ENCODE data around the gene NLRP7. TPM values are rescaled to one million over a fixed set of nuclear protein-coding genes. Genes with fewer than 3 reads are reported as not detected.

NLRP7 gene
- total and polyA plus RNA-seq, 2 donors (not counting 1 experiment from before 2014, with no cell fraction given) = 0.07 to 0.13 TPM

GRCh38 chr19:54938906-54939305 lies 8.4 kb downstream of the NLRP7 start:
- ATAC-seq (ENCODE audit: low read depth) (no peak), DNase-seq (no peak)
- Histone ChIP-seq H3K27ac (ENCODE audit: low read length in 2 of 2) (no peak overlapping the region), H3K4me1 (ENCODE audit: control insufficient read depth in 2 of 2, insufficient read depth in 2 of 2, low read length in 2 of 2) (peaks cover 5 to 17% of the 10 kb centered on the region in 2 donors), H3K9ac (ENCODE audit: low read length) (no peak overlapping the region), H3K4me2 (replicated peaks; ENCODE audit: low read depth, low read length, poor library complexity, severe bottlenecking) (no peak overlapping the region), H3K36me3 (replicated peaks in 1 of 2; ENCODE audit: control extremely low read depth in 1 of 2, control insufficient read depth in 1 of 2, extremely low read depth in 1 of 2, insufficient read depth in 2 of 2, low read length in 1 of 2) (no peaks in the 10 kb centered on the region), H2AFZ (ENCODE audit: insufficient read depth, low read depth, low read length, poor library complexity, severe bottlenecking) (no peak overlapping the region), H3K4me3 (ENCODE audit: control extremely low read depth in 1 of 5, extremely low read depth in 1 of 5, insufficient read depth in 1 of 5, low read depth in 2 of 5, low read length in 4 of 5) (no peak overlapping the region), H4K20me1 (ENCODE audit: control insufficient read depth, insufficient read depth, low read length, poor library complexity, severe bottlenecking) (no peaks in the 10 kb centered on the region), H3K79me2 (ENCODE audit: control insufficient read depth, insufficient read depth, low read length) (no peaks in the 10 kb centered on the region), H3K27me3 (replicated peaks in 1 of 4; ENCODE audit: control extremely low read depth in 1 of 4, control insufficient read depth in 3 of 4, insufficient read depth in 4 of 4, low read length in 3 of 4) (peaks cover 0 to 15% (median 0%) of the 10 kb centered on the region in 4 experiments), H3K9me3 (ENCODE audit: control extremely low read depth in 1 of 3, control insufficient read depth in 2 of 3, insufficient read depth in 1 of 3, low read length in 2 of 3) (peaks cover 0 to 7% (median 0%) of the 10 kb centered on the region in 3 donors)
- intact Hi-C loops (cut with micrococcal nuclease) = loop anchor here (1.0 kb wide), 1 partner anchor 20 kb away; no protein-coding TSS in a partner anchor
- ChIA-PET CTCF (no interaction called here), POLR2A (no interaction called here)
- H3K4me1 Mint-ChIP-seq = peaks cover 8% of the 10 kb centered on the region
- no peaks in the 10 kb centered on the region for H3K9me3 Mint-ChIP-seq (ENCODE audit: insufficient read depth)
- no peak for TF ChIP-seq CTCF (IDR thresholded peaks at IDR 0.05)
- no peak for TF ChIP-seq EZH2 (IDR thresholded peaks at IDR 0.05; ENCODE audit: borderline replicate concordance, insufficient read depth, low read depth, low read length, poor library complexity, severe bottlenecking)
- 73% methylated on average over 9 of the region's 11 CpGs for WGBS (ENCODE audit: insufficient coverage)
- H3K4me3 Mint-ChIP-seq = peak overlapping the region; percentile 32
- peaks cover 8% of the 10 kb centered on the region for H3K27me3 Mint-ChIP-seq
- no peak overlapping the region for H3K27ac Mint-ChIP-seq

- Mint-ChIP-seq H3K9me3 (ENCODE audit: insufficient read depth) (no peaks in the 10 kb centered on the region), H3K4me3 (peak overlapping the region; percentile 0), H3K27me3 (peaks cover 12% of the 10 kb centered on the region), H3K27ac (peak overlapping the region; percentile 3), H3K4me1 (peaks cover 8% of the 10 kb centered on the region)
- Histone ChIP-seq H2AFZ (ENCODE audit: insufficient read depth, low read depth, low read length, poor library complexity, severe bottlenecking) (no peak overlapping the region), H3K79me2 (ENCODE audit: control insufficient read depth, insufficient read depth, low read length) (no peaks in the 10 kb centered on the region), H3K9ac (ENCODE audit: low read length) (peak overlapping the region; percentile 19), H3K4me1 (ENCODE audit: control insufficient read depth in 2 of 2, insufficient read depth in 2 of 2, low read length in 2 of 2) (peaks cover 5 to 17% of the 10 kb centered on the region in 2 donors), H3K27me3 (replicated peaks in 1 of 4; ENCODE audit: control extremely low read depth in 1 of 4, control insufficient read depth in 3 of 4, insufficient read depth in 4 of 4, low read length in 3 of 4) (peaks cover 0 to 15% (median 0%) of the 10 kb centered on the region in 4 experiments), H3K4me3 (ENCODE audit: control extremely low read depth in 1 of 5, extremely low read depth in 1 of 5, insufficient read depth in 1 of 5, low read depth in 2 of 5, low read length in 4 of 5) (no peak overlapping the region), H3K36me3 (replicated peaks in 1 of 2; ENCODE audit: control extremely low read depth in 1 of 2, control insufficient read depth in 1 of 2, extremely low read depth in 1 of 2, insufficient read depth in 2 of 2, low read length in 1 of 2) (no peaks in the 10 kb centered on the region), H3K27ac (ENCODE audit: low read length in 2 of 2) (no peak overlapping the region), H4K20me1 (ENCODE audit: control insufficient read depth, insufficient read depth, low read length, poor library complexity, severe bottlenecking) (no peaks in the 10 kb centered on the region), H3K9me3 (ENCODE audit: control extremely low read depth in 1 of 3, control insufficient read depth in 2 of 3, insufficient read depth in 1 of 3, low read length in 2 of 3) (peaks cover 0 to 7% (median 0%) of the 10 kb centered on the region in 3 donors), H3K4me2 (replicated peaks; ENCODE audit: low read depth, low read length, poor library complexity, severe bottlenecking) (peak overlapping the region; percentile 44)
- intact Hi-C loops (cut with micrococcal nuclease) = loop anchor here (1.0 kb wide), 1 partner anchor 21 kb away; no protein-coding TSS in a partner anchor
- POLR2A ChIA-PET = interaction anchor here (0.7 kb wide), 1 partner anchor 43 kb away, joined by 10 read pairs; no protein-coding TSS in a partner anchor
- ATAC-seq (ENCODE audit: low read depth) = peak; percentile 31
- CTCF ChIA-PET = interaction anchor here (0.9 kb wide), 1 partner anchor 19 kb away, joined by 3 read pairs; no protein-coding TSS in a partner anchor
- 8% methylated on average over 8 of the region's 9 CpGs for WGBS (ENCODE audit: insufficient coverage)
- DNase-seq = peak; percentile 61
- TF ChIP-seq EZH2 (IDR thresholded peaks at IDR 0.05; ENCODE audit: borderline replicate concordance, insufficient read depth, low read depth, low read length, poor library complexity, severe bottlenecking) (no peak), CTCF (IDR thresholded peaks at IDR 0.05) (no peak)
Measured at GRCh38 chr19:54937926-54938325, 9.4 kb downstream of the NLRP7 start.
